Activated CD4-positive, alpha-beta T cell treated with anti-CD3 and anti-CD28 coated beads for 48 hours (primary cell): ENCODE results near the gene HRCT1.
"Not testable (repeated sequence)": the region's sequence is repeated elsewhere in the genome, so short reads cannot be mapped to it uniquely, and the experiment has no call there.

Source experiments
- DNase-seq: peaks from one replicate; pipeline ENCODE4 v3.0.0-alpha.2; 2020

HRCT1 gene

DNA sequence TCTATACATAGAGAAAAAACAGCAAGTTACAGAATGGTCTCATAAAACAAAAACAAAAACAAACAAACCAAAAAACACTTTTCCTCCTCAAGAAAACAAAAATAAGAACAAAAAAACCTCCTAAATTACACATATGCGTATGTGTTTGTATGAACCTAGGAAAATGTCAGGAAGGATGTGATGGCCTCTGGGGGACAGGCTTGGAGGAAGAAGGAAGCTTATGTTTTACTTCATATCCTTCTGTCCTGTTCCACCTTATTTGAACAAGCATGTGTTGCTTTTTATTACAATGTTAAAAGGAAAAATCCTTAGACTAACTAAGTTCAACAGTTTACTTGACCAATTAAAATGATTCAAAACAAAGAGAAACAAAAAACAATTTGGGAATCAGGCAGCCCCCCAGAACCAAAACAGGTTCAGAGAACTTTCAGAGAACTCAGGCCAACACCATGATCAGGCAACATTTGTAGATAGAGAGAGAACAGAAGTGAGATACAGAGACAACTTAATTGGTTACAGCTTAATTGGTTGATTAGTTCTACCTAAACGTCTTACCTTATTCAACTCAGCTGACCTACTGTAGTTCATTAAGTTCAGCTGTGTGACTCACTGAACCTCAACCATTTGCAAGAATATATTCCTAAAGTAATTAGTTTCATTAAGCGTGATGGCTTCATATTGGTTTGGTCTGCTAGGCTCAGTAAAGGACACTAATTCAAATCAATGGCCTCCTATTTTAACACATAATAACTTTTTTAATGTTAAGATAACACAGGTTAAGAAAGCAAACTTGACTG is 13.4 kb downstream of the HRCT1 start:
- DNase-seq, result no peak

DNA sequence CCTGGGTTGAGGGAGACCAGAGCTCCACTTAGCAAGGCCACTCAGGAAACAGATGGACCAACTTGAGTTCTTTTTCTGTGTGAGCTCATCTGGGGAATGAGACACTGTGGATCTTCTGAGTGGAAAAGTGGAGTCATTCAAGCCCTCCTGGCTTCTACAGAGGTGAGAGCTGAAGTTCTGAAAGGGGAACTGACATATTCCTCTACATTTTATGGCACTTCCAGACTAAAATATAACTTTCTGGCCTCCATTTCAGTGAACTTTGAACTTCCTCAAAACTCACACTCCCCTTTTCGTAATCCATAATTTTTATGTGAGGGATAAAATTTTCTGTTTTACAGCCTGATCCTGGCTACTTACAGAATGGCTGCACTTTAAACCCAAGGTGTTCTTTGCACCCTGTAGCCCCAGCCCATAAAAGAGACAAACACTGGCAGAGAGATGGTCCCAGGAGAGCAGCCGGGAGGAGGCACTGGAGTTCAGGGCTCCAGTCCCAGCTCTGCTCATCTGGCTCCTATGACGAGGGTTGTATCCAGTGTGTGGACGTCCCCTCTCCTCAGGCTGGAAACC is 14.1 kb downstream of the HRCT1 start:
- no peak for DNase-seq

DNA sequence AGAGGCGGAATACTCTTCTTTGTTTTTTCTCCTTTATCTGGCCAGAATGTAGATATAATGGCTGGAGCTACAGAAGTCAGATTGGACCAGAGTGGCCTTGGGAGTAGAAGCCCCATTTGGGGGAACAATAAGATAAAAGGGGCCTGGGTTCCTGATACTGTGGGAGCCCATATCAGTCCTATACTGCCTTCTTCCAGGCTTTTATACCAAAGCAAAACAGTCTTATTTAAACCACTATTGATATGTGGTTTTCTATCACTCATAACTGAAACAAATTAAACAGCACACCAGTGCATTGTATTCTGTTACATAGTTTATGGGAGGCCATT is 17.6 kb downstream of the HRCT1 start:
- no peak for DNase-seq

GRCh38 chr9:35923927-35924763 is 18.1 kb downstream of the HRCT1 start:
- peak; percentile 69 for DNase-seq

- no peak for DNase-seq
Measured at GRCh38 chr9:35928591-35929452, 22.8 kb downstream of the HRCT1 start.

GRCh38 chr9:35929453-35929718 is 23.4 kb downstream of the HRCT1 start:
- DNase-seq, result no peak

DNA sequence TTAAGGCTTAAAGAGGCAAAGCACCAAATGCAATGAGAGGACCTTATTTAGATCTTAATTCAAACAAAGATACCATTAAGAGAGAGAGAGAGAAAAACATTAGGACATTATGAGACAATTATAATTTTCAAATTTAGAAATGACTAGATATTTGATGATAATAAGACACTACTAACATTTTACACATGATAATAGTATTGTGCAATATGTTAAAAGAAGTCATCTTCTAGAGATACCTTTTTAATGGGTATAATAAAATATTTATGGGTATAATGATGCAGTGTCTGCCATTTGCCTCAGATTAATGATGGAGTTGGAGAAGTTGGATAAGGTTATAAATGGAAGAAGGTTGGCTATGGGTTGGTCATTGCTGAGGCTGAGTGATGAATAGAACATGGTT is 24.5 kb downstream of the HRCT1 start:
- DNase-seq, result no peak

GRCh38 chr9:35930989-35931388 is 25.0 kb downstream of the HRCT1 start:
- no peak for DNase-seq

GRCh38 chr9:35932735-35933134 is 26.7 kb downstream of the HRCT1 start:
- DNase-seq, result peak; percentile 37

GRCh38 chr9:35933550-35934067 is 27.6 kb downstream of the HRCT1 start:
- DNase-seq, result no peak

DNA sequence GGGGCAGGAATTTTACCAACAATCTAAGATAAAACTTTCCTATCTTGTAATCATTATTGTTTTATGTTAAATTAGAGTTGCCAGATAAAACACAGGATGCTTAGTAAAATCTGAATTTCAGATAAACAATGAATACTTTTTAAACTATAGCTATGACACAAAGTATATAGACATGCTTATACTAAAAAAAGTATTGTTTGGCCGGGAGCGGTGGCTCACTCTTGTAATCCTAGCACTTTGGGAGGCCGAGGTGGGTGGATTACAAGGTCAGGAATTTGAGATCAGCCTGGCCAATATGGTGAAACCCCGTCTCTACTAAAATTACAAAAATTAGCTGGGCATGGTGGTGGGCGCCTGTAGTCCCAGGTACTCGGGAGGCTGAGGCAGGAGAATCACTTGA is 28.1 kb downstream of the HRCT1 start:
- not testable (repeated sequence) for DNase-seq

DNA sequence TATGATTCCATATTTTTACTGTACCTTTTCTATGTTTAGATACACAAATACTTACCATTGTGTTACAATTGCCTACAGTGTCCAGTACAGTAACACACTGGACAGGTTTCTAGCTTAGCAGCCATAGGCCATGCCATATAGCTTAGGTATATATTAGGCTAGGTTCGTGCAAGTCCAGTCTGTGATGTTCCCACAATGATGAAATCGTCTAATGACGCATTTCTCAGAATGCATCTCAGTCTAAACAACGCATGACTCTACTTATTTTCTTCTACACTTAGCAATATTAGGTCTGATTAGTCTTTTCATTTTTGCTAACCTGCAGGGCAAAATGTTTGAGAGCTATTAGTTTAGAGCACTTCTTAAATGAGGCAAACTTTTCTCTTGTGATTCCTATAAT is 29.3 kb downstream of the HRCT1 start:
- no peak for DNase-seq

GRCh38 chr9:35935755-35936509 is 29.9 kb downstream of the HRCT1 start:
- no peak for DNase-seq

DNA sequence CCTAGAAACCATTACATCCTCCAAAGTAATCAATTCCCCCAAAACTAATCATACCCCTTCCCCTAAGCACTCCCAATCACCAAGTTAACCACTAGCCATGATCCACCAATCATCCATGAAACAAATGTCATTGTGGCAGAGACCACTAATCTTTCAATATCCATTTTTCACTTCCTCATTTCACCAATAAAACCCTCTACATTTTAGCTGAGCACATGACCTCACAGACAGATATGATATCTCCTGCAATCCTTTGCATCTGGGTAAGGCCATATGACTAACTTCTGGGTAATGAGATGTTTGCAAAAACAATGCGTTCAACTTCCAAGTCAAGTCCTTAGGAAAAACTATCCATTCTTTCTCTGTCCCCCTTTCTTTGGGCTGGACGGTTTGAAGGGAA is 31.2 kb downstream of the HRCT1 start:
- no peak for DNase-seq

DNA sequence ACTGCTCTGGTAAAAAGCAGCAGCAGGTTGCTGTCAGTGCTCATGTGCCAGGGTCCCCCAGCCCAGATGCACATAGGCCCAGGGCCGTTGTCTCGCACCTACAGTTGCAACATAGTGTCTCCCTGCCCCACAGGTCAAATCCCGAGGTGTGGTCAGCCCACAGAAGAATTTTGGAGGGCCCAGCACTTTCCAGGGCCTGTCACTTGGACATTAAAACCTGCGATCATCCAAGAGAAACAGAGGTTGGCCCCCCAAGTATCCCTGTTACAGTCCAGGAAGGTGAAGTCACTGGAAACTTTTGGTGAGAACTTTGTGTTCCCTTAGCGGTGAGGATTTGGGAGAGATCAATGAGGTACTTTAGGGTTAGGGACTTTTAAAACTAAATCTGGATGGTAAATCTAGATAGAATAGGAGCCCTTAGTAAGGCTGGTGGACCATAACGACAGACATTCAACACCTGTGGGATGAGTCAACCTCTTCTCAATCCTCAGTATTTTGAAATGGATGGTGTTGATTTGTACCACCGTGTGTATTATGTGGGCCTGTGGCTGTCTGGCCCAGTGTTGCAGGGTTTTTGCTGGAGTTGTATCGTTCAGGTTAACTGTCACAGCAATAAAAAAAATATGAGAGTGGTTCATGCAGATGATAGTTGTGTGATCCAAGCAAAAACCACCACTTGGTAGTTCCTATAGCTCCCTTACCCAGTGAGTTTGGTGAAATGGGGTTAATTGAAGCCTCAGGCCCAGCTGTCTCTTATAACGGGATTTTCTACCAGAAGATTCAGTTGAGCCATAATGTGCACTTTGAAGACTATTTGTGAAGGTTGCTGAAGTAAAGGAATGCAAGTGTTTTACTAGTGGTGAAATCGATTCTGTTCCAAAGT is 32.7 kb downstream of the HRCT1 start:
- no peak for DNase-seq

DNA sequence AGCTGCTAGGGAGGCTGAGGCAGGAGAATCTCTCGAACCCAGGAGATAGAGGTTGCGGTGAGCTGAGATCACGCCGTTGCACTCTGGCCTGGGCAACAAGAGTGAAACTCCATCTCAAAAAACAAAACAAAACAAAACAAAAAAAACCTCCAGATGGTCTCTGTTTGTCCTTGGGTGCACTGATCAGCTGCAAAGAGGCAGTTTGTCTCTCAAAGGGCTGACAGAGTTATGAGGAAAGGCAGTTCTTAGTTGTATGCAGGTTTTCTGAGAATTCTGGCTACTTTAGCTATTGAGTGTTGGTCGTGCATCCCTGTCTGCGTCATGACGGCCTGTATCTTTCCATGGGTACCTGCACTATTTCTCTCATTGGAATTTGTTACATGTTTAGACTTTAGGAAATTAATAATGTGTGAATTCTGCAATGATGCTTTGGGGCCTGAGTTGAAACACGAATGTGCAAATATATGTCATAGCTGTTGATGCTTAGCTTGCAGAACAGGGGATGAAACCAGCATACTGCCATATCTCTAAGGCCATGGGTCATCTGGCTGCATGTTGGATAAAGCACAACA is 33.8 kb downstream of the HRCT1 start:
- DNase-seq, result no peak

DNA sequence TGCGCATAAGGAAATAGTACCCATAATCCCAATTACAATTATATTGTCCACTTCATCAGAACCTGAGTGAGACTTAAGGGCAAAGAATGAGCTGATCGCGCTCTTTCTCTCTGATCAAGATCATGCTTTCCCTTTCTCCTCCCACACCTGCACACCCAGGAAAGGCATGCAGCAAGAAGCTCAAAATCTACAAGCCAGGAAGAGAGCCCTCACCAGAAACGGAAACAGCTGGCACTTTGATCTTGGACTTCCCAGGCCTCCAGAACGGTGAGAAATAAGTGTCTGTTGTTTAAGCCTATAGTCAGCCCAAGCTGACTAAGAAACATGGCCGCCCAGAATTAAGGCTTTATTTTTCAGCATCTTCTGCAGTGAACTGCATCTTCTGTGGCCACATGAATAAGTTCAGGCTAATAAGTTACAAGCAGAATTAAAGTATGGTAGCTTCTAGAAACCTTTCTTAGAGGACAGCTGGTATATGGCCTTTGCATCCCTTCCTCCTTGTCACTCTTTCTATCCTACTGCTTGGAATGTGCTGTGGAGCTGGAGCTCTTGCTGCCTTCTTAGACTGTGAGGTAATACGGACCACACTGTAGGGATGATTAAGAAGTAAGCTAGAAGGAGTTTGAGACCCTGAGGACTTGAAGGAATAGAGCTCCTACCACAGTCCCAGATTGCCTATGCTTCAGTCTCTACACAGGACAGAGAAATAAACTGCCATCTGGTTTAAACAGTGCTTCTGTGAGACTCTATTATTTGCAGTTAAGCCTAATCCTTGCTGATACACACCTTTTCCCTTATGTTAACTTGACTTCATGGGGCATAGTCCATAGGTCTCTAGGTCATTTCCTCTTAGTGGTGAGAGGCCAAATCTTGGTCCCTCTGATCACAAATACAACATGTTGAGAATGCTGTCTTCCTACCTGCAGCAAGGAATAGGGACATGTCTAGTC is 34.7 kb downstream of the HRCT1 start:
- DNase-seq, result peak; percentile 36

GRCh38 chr9:35942286-35942685 is 36.3 kb downstream of the HRCT1 start:
- no peak for DNase-seq

DNA sequence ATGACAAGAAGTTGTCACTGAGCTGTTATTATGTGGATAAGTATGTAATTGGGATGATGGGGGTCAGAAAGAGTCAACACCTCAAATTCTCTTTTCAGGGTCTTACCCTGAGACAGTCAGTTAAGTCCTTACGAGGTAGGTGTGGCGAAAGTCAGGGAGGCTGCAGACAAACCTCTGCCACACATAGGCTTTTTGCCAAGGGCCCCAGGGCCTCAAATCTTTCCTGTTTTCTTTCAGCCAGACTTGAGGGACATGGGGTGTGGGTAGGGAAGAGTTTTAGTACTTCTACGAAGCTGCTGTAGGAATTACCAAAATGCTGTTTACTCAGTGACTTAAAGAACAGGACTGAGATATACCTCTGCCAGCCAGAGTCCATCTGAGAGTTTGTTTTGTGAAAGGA is 38.2 kb downstream of the HRCT1 start:
- DNase-seq, result no peak

GRCh38 chr9:35944841-35945240 is 38.8 kb downstream of the HRCT1 start:
- no peak for DNase-seq
